GM18498 (cell line): Measurements from ENCODE around the gene OR6V1.

Experiments used
- ATAC-seq: cut with Tn5 transposase; IDR thresholded peaks from one replicate; pipeline ENCODE4 v1.9.1; 2021; ENCODE audit warnings: mild to moderate bottlenecking, moderate library complexity; ENCODE audit not compliant: unreplicated experiment

Gene OR6V1

GRCh38 chr7:143052041-143052440, at the start of gene OR6V1:
TSS of gene OR6V1 (plus strand) at chr7:143052341. CDS start at chr7:143052341, 0 bp downstream.
- no peak for ATAC-seq

- no peak for ATAC-seq
Measured at GRCh38 chr7:143002898-143003297, 49.2 kb upstream of the OR6V1 start.

- peak; percentile 53 for ATAC-seq
Measured at GRCh38 chr7:143003393-143004051, 48.6 kb upstream of the OR6V1 start.

- ATAC-seq: no peak
Measured at GRCh38 chr7:143005632-143006260, 46.4 kb upstream of the OR6V1 start.

- ATAC-seq: peak; percentile 93
Measured at GRCh38 chr7:143008007-143008901, 43.9 kb upstream of the OR6V1 start.

- no peak for ATAC-seq
Measured at GRCh38 chr7:143012001-143012400, 40.1 kb upstream of the OR6V1 start.

- ATAC-seq: no peak
Measured at GRCh38 chr7:143012409-143012808, 39.7 kb upstream of the OR6V1 start.

GRCh38 chr7:143013473-143013872, 38.7 kb upstream of the OR6V1 start:
- ATAC-seq: no peak

- ATAC-seq: no peak
Measured at GRCh38 chr7:143013893-143014292, 38.2 kb upstream of the OR6V1 start.

- peak; percentile 95 for ATAC-seq
Measured at GRCh38 chr7:143015084-143015483, 37.1 kb upstream of the OR6V1 start.

GRCh38 chr7:143015926-143016490, 36.1 kb upstream of the OR6V1 start:
- ATAC-seq: no peak

GRCh38 chr7:143016996-143017395, 35.1 kb upstream of the OR6V1 start:
- ATAC-seq: peak; percentile 46

- no peak for ATAC-seq
Measured at GRCh38 chr7:143018931-143019330, 33.2 kb upstream of the OR6V1 start.

- no peak for ATAC-seq
Measured at GRCh38 chr7:143023047-143023446, 29.1 kb upstream of the OR6V1 start.

GRCh38 chr7:143025371-143025770, 26.8 kb upstream of the OR6V1 start:
- no peak for ATAC-seq

- ATAC-seq: no peak
Measured at GRCh38 chr7:143027032-143027431, 25.1 kb upstream of the OR6V1 start, which contains the start of gene OR9A2. TSS of gene OR9A2 (minus strand) at chr7:143027132. CDS start at chr7:143027132, 0 bp downstream.

GRCh38 chr7:143027683-143028082, 24.5 kb upstream of the OR6V1 start:
- ATAC-seq: no peak

- ATAC-seq: no peak
Measured at GRCh38 chr7:143038635-143039034, 13.5 kb upstream of the OR6V1 start.

GRCh38 chr7:143040209-143040715, 11.9 kb upstream of the OR6V1 start:
- no peak for ATAC-seq

- ATAC-seq: no peak
Measured at GRCh38 chr7:143041346-143041745, 10.8 kb upstream of the OR6V1 start.
